ENCODE measurements around the gene DNAJB14. TPM values are rescaled to one million over a fixed set of nuclear protein-coding genes. Genes with fewer than 3 reads are reported as not detected.

The DNAJB14 gene
- total and polyA plus RNA-seq, 2 of the 4 experiments (the other 2 are of a cell fraction): 12.9 to 15.6 TPM

GRCh38 chr4:99938243-99938753 lies 8.1 kb downstream of the DNAJB14 start:
- in situ Hi-C loops (cut with MboI; ENCODE audit: low sequenced_read_pairs): no loop called here
- Histone ChIP-seq H3K27me3 (ENCODE audit: control insufficient read depth, insufficient read depth, low read length) (no peaks in the 10 kb centered on the region), H2AFZ (replicated peaks; ENCODE audit: low read length, poor library complexity) (no peak overlapping the region), H3K36me3 (ENCODE audit: control insufficient read depth, insufficient read depth, low read length) (peaks cover 10% of the 10 kb centered on the region), H3K14ac (replicated peaks; ENCODE audit: low read depth, low read length) (no peak overlapping the region), H3K9ac (ENCODE audit: low read depth, low read length) (no peak overlapping the region), H3K4me3 (ENCODE audit: insufficient read depth, low read depth, low read length) (no peak overlapping the region), H4K91ac (ENCODE audit: insufficient read depth, low read depth, low read length) (no peak overlapping the region), H3K4me1 (ENCODE audit: control insufficient read depth, insufficient read depth, low read length) (no peaks in the 10 kb centered on the region), H3K9me1 (ENCODE audit: insufficient read depth, low read length) (no peaks in the 10 kb centered on the region), H2BK120ac (ENCODE audit: low read depth, low read length) (no peak overlapping the region), H2BK20ac (ENCODE audit: low read depth, low read length) (no peak overlapping the region), H3K27ac (ENCODE audit: insufficient read depth, low read length) (no peak overlapping the region), H3K18ac (ENCODE audit: low read depth, low read length) (no peak overlapping the region), H2BK15ac (ENCODE audit: low read depth, low read length) (no peak overlapping the region), H4K8ac (ENCODE audit: low read depth in 2 of 2, low read length in 2 of 2) (no peak overlapping the region), H3K4me2 (ENCODE audit: low read depth, low read length) (no peak overlapping the region), H4K20me1 (ENCODE audit: insufficient read depth, low read length) (peaks cover 7% of the 10 kb centered on the region), H2AK9ac (replicated peaks; ENCODE audit: low read depth, low read length, poor library complexity) (no peak overlapping the region), H3K79me1 (ENCODE audit: low read depth in 1 of 2, low read length in 2 of 2) (peaks cover 9 to 21% of the 10 kb centered on the region in 2 experiments), H2AK5ac (ENCODE audit: low read depth, low read length) (no peak overlapping the region), H4K5ac (ENCODE audit: low read depth, low read length) (no peak overlapping the region), H2BK5ac (ENCODE audit: low read depth, low read length, poor library complexity, severe bottlenecking) (no peak overlapping the region), H3K4ac (ENCODE audit: low read depth, low read length) (no peak overlapping the region), H3K56ac (ENCODE audit: extremely low read depth, insufficient read depth, low read length) (no peak overlapping the region), H3K9me3 (ENCODE audit: control insufficient read depth, insufficient read depth, low read length) (peaks cover 12% of the 10 kb centered on the region), H3K23ac (ENCODE audit: low read depth, low read length) (no peak overlapping the region)
- WGBS, 2 experiments (ENCODE audit: extremely low coverage in 2 of 2, insufficient read length in 1 of 2): 100% methylated on average over 1 of the region's 3 CpGs; no CpG with 5 or more reads in 1 of the 2 experiments
- dilution Hi-C loops (cut with HindIII; ENCODE audit: low sequenced_read_pairs, unreplicated experiment): no loop called here
- TF ChIP-seq MAFK (IDR thresholded peaks at IDR 0.05; ENCODE audit: low read depth, low read length): no peak
- no peak for ATAC-seq (ENCODE audit: low read depth)
- CTCF ChIA-PET: no interaction called here
- no peak for DNase-seq
- intact Hi-C loops (cut with micrococcal nuclease): no loop called here
- BruUV-seq (replicated peaks): no TSS peak
- POLR2A ChIA-PET (ENCODE audit: unreplicated experiment): interaction anchor here (0.7 kb wide), 1 partner anchor 1316 kb away, joined by 7 read pairs; no protein-coding TSS in a partner anchor
